Stimulated activated CD4-positive, alpha-beta T cell treated with anti-CD3 and anti-CD28 coated beads, Interleukin-4, amount 100 ng/mL, for 48 hours (primary cell): ENCODE measurements around the gene TRAF6.
"Not testable (repeated sequence)": the region's sequence is repeated elsewhere in the genome, so short reads cannot be mapped to it uniquely, and the experiment has no call there.

Experiments used
- DNase-seq, 2 donors: peaks; one replicate each; pipeline ENCODE4 v3.0.0-alpha.2; 2020; ENCODE audit warnings: low read depth in 2 of 2

Gene TRAF6

GRCh38 chr11:36493332-36493731 is 16.7 kb downstream of the TRAF6 start:
- DNase-seq: no peak

GRCh38 chr11:36492724-36493304 is 17.3 kb downstream of the TRAF6 start:
- DNase-seq: no peak

GRCh38 chr11:36490026-36490806 is 19.9 kb downstream of the TRAF6 start:
- no peak for DNase-seq

GRCh38 chr11:36488096-36488495 is 22.0 kb downstream of the TRAF6 start:
- DNase-seq: no peak

GRCh38 chr11:36487619-36488018 is 22.5 kb downstream of the TRAF6 start:
- DNase-seq: no peak

- no peak for DNase-seq
Measured at GRCh38 chr11:36485298-36486002, 24.6 kb downstream of the TRAF6 start.

- DNase-seq: not testable (repeated sequence)
Measured at GRCh38 chr11:36483042-36483441, 27.0 kb downstream of the TRAF6 start.

- DNase-seq: no peak
Measured at GRCh38 chr11:36480833-36481232, 29.2 kb downstream of the TRAF6 start.

- no peak for DNase-seq
Measured at GRCh38 chr11:36478700-36479329, 31.3 kb downstream of the TRAF6 start.

GRCh38 chr11:36475192-36475591 is 34.9 kb downstream of the TRAF6 start:
- DNase-seq: no peak

GRCh38 chr11:36471577-36471976 is 38.5 kb downstream of the TRAF6 start:
- DNase-seq: no peak

GRCh38 chr11:36469881-36470802 is 39.9 kb downstream of the TRAF6 start:
- no peak for DNase-seq

- DNase-seq: no peak
Measured at GRCh38 chr11:36469063-36469462, 41.0 kb downstream of the TRAF6 start.

- DNase-seq: no peak
Measured at GRCh38 chr11:36467916-36468315, 42.2 kb downstream of the TRAF6 start.

GRCh38 chr11:36467012-36467411 is 43.1 kb downstream of the TRAF6 start:
- DNase-seq: no peak

GRCh38 chr11:36465449-36466163 is 44.5 kb downstream of the TRAF6 start:
- no peak for DNase-seq

- DNase-seq: no peak
Measured at GRCh38 chr11:36464720-36465119, 45.4 kb downstream of the TRAF6 start.

- DNase-seq: no peak
Measured at GRCh38 chr11:36463781-36464180, 46.3 kb downstream of the TRAF6 start.

- no peak for DNase-seq
Measured at GRCh38 chr11:36462321-36462720, 47.8 kb downstream of the TRAF6 start.

GRCh38 chr11:36460220-36460619 is 49.9 kb downstream of the TRAF6 start:
- DNase-seq: no peak

- no peak for DNase-seq
Measured at GRCh38 chr11:36459046-36459445, 51.0 kb downstream of the TRAF6 start.
